ENCODE results near the gene PRR7.

PRR7 gene

GRCh38 chr5:177453852-177454396 is 7.3 kb downstream of the PRR7 start:
- peak; percentile 45 for DNase-seq

DNA sequence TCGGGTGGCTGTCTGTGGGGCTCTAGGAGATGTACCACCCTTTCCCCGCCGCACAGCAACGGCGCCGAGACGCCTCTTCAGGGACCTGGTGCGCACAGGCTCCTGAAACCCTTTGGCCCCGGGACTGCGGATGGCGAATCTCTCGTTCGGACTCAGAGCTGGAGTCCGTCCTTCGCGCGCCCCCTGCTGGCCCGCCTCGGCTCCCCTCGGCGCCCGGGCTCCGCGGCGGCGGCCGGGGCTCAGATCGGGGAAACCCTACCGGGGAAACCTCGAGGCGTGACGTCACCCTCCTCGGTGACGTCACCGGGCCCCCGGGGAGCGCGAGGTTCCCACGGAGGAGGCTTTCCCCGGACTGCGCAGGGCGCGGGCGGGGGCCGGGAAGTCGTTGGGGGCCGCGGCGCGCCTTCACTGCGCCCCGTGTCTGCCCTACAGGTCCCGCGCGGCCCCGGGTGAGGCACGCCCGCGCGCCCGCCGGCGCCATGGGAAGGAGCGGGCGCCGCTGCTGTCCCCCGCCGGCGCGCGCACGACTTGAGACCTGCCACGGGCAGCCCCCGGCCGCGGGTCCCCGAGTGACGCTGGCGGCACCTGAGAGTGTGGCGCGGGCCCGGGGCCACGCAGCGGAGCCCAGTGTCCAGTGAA is 7.9 kb downstream of the PRR7 start:
- peak; percentile 94 for DNase-seq

- DNase-seq, result peak; percentile 95
These were observed 8.5 kb downstream of the PRR7 start for GRCh38 chr5:177455036-177455660.

GRCh38 chr5:177455661-177456590 is 9.3 kb downstream of the PRR7 start:
- DNase-seq, result peak; percentile 98

- DNase-seq, result no peak
These were observed 10.0 kb downstream of the PRR7 start for GRCh38 chr5:177456591-177456964.

DNA sequence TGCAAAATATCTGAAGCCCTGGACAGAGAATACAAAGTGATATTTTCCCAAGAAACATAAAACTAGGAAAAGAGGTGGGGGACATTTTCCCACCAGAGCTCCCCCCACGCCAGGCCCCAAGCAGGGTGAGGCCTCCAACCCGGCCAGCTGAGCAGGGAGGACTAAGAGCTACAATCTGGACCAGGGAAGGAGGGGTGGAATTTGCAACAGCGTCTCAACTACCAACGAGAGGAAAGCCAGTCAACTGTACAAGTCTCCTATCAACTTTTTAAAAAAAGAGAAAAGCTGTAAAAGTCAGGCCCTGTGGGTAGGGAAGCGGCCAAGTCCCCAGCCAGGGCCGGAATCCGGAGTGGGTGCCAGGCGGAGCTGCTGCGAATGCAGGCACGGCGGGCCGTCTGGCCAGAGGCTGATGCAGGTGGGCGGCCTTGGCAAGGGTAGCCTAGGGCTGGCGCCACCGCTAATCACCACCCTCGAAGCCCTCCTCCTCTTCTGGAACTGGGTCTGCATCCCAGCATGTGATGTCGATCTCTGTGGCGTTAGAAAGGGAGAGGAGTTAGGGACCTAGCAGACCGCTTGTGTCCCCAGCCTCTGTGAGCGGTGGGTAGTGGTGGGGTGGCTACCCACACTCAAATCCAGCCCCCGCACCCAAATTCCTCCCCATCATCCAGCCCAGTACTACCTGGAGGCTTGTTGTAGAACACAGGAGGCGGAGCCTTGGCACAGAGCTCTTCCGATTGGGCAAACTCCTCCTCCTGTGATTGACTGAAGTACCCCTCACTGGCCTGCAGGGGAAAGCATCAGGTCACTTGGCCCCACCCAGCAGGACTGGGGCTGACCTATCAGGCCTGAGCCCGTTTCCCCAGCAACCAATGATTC is 10.6 kb downstream of the PRR7 start:
- peak; percentile 82 for DNase-seq

DNA sequence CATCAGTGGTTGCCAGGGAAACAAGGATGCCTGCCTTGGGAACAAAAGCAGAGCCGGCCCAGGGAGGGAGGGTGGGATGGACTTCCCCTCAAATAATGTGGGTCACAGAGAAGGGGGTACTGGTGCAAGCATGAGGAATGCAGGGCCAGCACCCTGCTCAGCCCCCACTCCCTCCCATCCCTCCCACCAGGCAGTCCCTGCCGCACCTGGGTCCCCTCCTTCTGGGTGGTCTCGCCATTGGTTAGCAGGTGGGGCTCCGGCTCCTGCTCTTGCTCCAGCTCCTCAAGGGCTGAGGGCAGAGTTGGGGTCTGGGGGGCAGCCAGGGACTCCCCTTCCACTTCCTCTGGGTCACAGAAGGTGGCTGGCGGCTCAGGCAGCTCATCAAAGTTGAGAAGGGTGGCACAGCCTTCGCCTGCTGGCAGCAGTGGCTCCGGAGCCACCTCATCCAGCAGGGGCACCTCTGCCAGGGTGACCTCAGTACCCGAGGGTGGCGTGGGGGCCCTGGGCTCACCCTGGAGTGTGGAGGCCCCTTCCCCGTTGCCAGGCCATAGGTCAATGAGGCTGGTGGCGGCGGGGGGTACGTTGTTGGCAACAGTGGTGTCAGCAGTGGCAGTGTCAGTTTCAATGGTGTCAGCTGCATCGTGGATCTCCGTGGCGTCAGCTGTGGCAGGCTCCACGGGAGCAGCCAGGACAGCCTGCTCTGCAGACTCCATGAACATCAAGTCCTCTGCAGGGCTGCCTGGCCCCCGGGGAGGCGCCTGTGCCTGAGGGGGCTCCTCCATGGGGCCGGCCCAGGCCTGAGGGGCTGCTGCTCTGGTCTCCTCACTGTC is 11.5 kb downstream of the PRR7 start:
- DNase-seq, result no peak

DNA sequence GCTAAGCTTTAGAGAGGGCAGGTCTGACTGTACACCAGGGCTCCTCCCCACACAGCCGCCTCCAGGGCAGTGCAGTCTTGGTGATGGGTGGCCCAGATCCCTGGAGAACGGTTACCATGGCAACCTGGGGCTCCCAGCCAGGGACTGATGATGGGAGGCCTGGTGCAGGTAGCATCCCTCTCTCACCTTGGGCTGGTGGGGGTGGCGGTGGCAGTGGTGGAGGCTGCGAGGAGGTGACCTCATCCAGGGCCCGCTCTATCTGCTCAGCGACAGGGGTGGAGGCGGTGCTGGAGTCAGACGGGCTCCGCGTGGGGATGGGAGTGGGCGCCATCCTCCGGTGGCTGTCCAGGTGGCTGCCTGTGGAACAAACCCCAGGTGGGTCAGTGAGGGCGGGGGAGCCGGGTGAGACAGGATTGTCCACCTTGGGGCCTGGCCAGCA is 12.3 kb downstream of the PRR7 start:
- DNase-seq, result no peak

DNA sequence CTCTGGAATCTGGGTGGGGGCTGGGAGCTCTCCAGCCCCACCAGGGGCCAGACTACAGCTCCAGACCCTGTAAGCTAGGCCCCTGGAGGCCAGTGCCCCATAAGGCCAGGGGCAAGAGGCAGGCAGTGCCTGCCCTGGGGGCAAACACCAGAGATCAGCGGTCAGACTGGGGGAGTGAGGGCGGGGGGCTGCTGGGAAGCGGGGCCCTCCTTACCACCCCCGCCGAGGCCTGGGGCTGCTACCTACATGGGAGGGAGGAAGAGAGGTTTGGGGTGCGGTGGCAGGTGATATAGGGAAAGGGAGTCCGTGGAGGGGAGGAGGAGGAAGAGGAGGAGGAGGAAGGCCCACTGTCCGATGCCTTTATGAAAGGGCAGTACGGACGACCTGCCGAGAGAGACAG is 12.7 kb downstream of the PRR7 start:
- DNase-seq, result no peak

DNA sequence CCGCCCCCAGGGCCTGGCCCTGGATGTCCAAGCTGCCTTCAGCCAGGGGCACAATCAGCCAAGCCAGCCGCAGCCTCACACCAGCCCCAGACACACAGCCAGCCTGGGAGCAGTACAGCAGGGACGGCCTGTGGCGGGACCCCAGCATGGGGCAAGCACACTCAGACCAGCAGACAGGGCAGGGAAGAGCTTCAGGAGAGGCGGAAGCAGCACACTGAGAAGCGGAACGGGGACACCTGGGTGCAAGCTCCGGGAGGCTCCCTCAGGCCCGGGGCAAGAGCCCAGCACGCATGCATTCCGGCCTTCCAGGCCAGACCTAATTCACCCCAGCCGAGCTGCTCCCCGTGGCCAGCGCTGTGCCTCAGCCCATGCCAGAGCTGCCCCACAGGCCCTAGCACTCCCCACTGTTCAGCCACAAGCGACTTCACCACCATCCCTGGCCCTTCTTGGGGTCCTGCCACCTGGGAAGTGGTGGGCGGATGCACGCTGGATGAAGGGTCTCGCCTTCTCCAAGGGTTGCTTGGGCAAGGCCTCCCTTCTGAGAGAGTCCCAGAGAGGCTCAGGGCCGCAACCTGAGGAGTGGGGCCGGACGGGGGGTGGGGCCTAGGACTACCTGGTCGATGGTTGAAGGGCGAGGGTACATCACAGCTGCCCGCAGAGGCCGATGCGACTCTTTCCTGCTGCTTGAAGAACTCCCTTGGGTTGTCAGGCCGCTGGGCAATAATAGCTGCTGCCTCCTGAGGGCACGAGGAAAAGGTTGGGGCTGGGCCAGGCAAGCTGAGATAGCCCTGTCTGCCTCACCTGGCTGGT is 13.4 kb downstream of the PRR7 start:
- no peak for DNase-seq

- DNase-seq, result no peak
These were observed 15.5 kb downstream of the PRR7 start for GRCh38 chr5:177462021-177462670.

GRCh38 chr5:177465044-177465443 is 18.4 kb downstream of the PRR7 start:
- DNase-seq, result no peak

- no peak for DNase-seq
These were observed 20.2 kb downstream of the PRR7 start for GRCh38 chr5:177466861-177467260.

DNA sequence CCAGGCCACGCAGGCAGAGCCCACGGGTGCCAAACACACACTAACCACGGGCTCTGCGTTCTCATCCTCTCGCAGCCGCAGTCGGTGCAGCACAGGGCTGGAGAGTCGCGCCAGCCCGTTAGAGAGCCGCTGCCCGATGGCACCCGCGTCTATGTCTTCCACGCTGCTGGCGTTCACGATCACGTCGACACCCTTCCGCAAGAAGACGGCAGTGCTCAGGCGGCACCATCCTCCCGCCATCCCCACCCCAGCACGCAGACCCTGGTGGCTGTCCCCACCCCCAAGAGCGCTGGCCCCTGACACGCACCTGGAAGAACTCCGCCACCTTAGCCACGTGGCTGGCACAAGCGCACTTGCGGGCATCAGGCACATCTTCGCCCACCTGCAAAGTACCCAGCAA is 20.8 kb downstream of the PRR7 start:
- no peak for DNase-seq

DNA sequence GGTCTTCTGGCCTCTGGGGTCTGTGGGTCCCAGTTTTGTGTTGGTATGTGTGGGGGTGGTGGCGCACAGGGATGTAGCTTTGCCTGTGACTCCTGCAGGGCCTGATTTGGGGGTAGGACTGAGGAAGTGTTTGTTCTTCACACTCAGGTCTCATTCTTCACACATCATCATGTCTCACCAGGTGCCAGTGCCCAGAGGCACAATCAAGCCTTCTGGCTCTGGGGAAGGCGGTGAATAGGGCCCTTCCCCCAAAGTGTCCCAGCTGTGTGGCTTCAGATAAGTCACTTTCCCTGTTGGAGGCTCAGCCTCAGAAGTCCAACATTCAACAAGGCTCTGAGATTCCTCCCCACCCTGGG is 21.7 kb downstream of the PRR7 start:
- DNase-seq, result no peak

- no peak for DNase-seq
These were observed 22.3 kb downstream of the PRR7 start for GRCh38 chr5:177468685-177469628.

DNA sequence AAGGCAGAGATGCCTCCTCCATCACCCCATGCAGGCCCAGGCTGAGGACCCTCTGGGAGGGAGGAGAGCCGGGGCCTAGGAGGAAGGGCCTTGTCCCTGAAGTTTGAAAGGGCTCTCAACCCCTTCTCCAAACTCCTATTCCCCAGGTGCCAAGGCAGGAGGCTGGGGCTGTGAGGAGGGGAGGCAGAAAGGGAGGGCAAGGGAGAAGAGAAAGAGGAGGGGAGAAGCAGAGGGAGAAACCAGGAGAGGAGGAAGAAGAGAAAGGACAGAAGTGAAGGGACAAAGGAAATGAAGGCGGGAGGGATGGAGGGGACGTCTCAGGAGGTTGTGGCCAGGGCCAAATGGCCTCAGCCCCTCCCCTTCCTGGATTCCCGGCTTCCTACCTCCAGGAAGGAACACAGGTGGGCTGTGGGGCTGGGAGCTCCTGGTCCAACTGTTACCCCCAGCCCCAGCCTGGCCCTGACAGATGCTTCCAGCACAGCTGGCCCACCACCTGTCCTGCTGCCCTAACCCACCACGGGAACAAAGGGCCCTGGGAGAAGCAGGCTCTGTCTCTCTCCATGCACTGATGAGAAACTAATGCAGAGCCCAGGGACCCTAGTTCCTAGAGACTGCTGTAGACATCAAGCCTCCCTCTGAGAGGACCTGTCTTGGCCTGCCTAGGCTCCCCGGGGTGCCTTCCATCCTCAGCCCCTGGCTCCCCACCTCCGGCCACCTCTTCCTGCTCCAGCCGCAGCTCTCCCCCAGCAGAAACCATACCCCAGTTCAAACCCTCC is 23.3 kb downstream of the PRR7 start:
- DNase-seq, result no peak
